HepG2 (cell line): ENCODE data around the gene EVPLL. TPM values are rescaled to one million over a fixed set of nuclear protein-coding genes. Genes with fewer than 3 reads are reported as not detected.
"Not testable (repeated sequence)": the region's sequence is repeated elsewhere in the genome, so short reads cannot be mapped to it uniquely, and the experiment has no call there.

Source experiments
- ATAC-seq: fragments of 200-7000 bp; cut with Tn5 transposase; 3 replicates; pipeline ENCODE4 v1.9.1; 2020; ENCODE audit warnings: mild to moderate bottlenecking, moderate library complexity
- BruUV-seq: library from RNA; stranded (reverse); fragments of 400-500 nt; replicated peaks from 2 replicates; lab custom pipeline; 2021; lab: Mats Ljungman, UMichigan
- CTCF ChIA-PET: fragments of 300-600 bp; formaldehyde crosslinking; extraction: SDS; loops from one replicate; lab custom pipeline; 2021; ENCODE audit warnings: low total read pairs, inconsistent platforms, low intra/inter-chr PET ratio; lab: Yijun Ruan, JAX
- POLR2A ChIA-PET: fragments of 350-600 bp; sonication (Branson Sonifier 250); formaldehyde crosslinking; loops from one replicate; lab custom pipeline; 2020; ENCODE audit warnings: antibody characterized with exemption, inconsistent platforms; lab: Yijun Ruan, JAX
- DNase-seq: peaks from one replicate; pipeline ENCODE4 v3.0.0-alpha.2; 2015; ENCODE audit warnings: low spot score
- FAIRE-seq: peaks from 3 replicates; lab custom pipeline; 2011; peaks lifted over from hg19 to GRCh38; lab: Jason Lieb, UNC
- H2AFZ ChIP-seq: one replicate; pipeline ENCODE4 v1.6.1; 2011; ENCODE audit warnings: low read length, inconsistent platforms
- H3K27ac ChIP-seq: fragments of 300-600 bp; 3 replicates; pipeline ENCODE4 v1.8.0; 2011; ENCODE audit warnings: mixed run types, mild to moderate bottlenecking, mixed read lengths, low read length, inconsistent platforms; ENCODE audit not compliant: insufficient read depth; ENCODE audit errors: extremely low read length
- H3K27me3 ChIP-seq, 2 experiments: fragments of 200-600 bp in 1 of 2; 2 replicates in 1 of 2; 3 replicates in 1 of 2; pipeline versions ENCODE4 v1.6.0 to v1.8.0; 2011; ENCODE audit warnings: low read length in 2 of 2, mild to moderate bottlenecking in 2 of 2, moderate library complexity in 2 of 2, inconsistent platforms in 1 of 2; ENCODE audit not compliant: insufficient read depth in 2 of 2, control insufficient read depth in 1 of 2
- H3K36me3 ChIP-seq, 2 experiments: fragments of 200-600 bp in 1 of 2; replicated peaks in 1 of 2; 2 replicates in 1 of 2; 3 replicates in 1 of 2; pipeline versions ENCODE4 v1.5.1 to v1.8.0; 2011; ENCODE audit warnings: low read length in 2 of 2, inconsistent platforms in 1 of 2; ENCODE audit not compliant: insufficient read depth in 2 of 2, control insufficient read depth in 1 of 2
- H3K4me1 ChIP-seq: 2 replicates; pipeline ENCODE4 v1.5.1; 2012; ENCODE audit warnings: low read length, inconsistent platforms; ENCODE audit not compliant: insufficient read depth
- H3K4me2 ChIP-seq: 2 replicates; pipeline ENCODE4 v1.6.0; 2011; ENCODE audit warnings: low read depth, low read length, inconsistent platforms
- H3K4me3 ChIP-seq, 3 experiments: fragments of 200-600 bp in 1 of 3; sonication (generic), shearing (Covaris generic) in 1 of 3; replicated peaks in 1 of 3; 2 replicates each; pipeline ENCODE4 v1.5.1; 2011 to 2016; ENCODE audit warnings: low read length in 3 of 3, inconsistent platforms in 2 of 3, low read depth in 2 of 3, mild to moderate bottlenecking in 2 of 3, control low read depth in 1 of 3, mixed read lengths in 1 of 3; ENCODE audit not compliant: insufficient read depth in 1 of 3
- H3K79me2 ChIP-seq: one replicate; pipeline ENCODE4 v1.6.1; 2011; ENCODE audit warnings: low read length, inconsistent platforms; ENCODE audit not compliant: insufficient read depth
- H3K9ac ChIP-seq: 2 replicates; pipeline ENCODE4 v1.6.0; 2011; ENCODE audit warnings: mild to moderate bottlenecking, low read depth, low read length, inconsistent platforms; ENCODE audit not compliant: insufficient read depth
- H3K9me3 ChIP-seq: 2 replicates; pipeline ENCODE4 v1.5.1; 2012; ENCODE audit warnings: mild to moderate bottlenecking, low read length
- H4K20me1 ChIP-seq: 2 replicates; pipeline ENCODE4 v1.6.0; 2011; ENCODE audit warnings: inconsistent platforms, mild to moderate bottlenecking, low read length, moderate library complexity; ENCODE audit not compliant: insufficient read depth
- ZNF546 ChIP-seq: sonication (generic); formaldehyde crosslinking; conservative IDR thresholded peaks from 2 replicates; pipeline ENCODE4 v1.8.1; 2023; ENCODE audit warnings: mild to moderate bottlenecking, missing genetic modification reagents
- ZNF563 ChIP-seq: sonication (generic); formaldehyde crosslinking; IDR thresholded peaks from 2 replicates; pipeline ENCODE4 v1.8.0; 2022; ENCODE audit warnings: mild to moderate bottlenecking, moderate library complexity, missing genetic modification reagents
- ZNF841 ChIP-seq: sonication (generic); formaldehyde crosslinking; IDR thresholded peaks from 2 replicates; pipeline ENCODE4 v1.8.1; 2023; ENCODE audit warnings: missing genetic modification reagents, borderline replicate concordance
- WGBS: methylation state at CpG from one replicate; pipeline ENCODE4 v1.1.6; 2017; ENCODE audit warnings: low lambda C conversion rate; 5-methylcytosine and 5-hydroxymethylcytosine counted together
- in situ Hi-C: cut with HindIII; loops from 2 replicates; pipeline ENCODE4 v1.10.0; 2017; ENCODE audit warnings: low pct_unique_long_range_greater_than_20kb; ENCODE audit not compliant: extremely low pct_ligation_motif_present
- intact Hi-C: fragments of 100-400 bp; cut with micrococcal nuclease; formaldehyde crosslinking; loops from one replicate; pipeline ENCODE4 v1.10.0; 2022; ENCODE audit not compliant: unreplicated experiment
- polyA plus RNA-seq, 8 experiments: library from polyadenylated mRNA; depleted of rRNA in 3 of 8; stranded (reverse) in 7 of 8; unstranded in 1 of 8; fragments of >200 nt; fragmentation: Illumina TruSeq in 4 of 8; extraction: Trizol in 4 of 8; gene quantifications; 2 replicates each; pipeline versions ENCODE4 v1.2.1 to v1.2.3, GENCODE V29; 2011 to 2016; ENCODE audit warnings: low read depth in 4 of 8, missing spikeins in 1 of 8, mixed read lengths in 1 of 8; ENCODE audit not compliant: insufficient read depth in 1 of 8
- total RNA-seq, 5 experiments: library from RNA; depleted of rRNA; stranded (reverse); fragments of >200 nt; fragmentation: Illumina TruSeq; extraction: Trizol; gene quantifications; 2 replicates each; pipeline ENCODE4 v1.2.3, GENCODE V29; 2016; ENCODE audit warnings: low read depth in 1 of 5
- TF ChIP-seq, protein P1 (sequence below): IDR thresholded peaks from 2 replicates; pipeline ENCODE4 v1.6.1; 2016; ENCODE audit warnings: low read depth, missing genetic modification reagents, missing compliant biosample characterization
- TF ChIP-seq, protein P2 (sequence below): sonication (generic); formaldehyde crosslinking; IDR thresholded peaks from 2 replicates; pipeline ENCODE4 v1.9.0; 2022; ENCODE audit warnings: missing genetic modification reagents, mild to moderate bottlenecking, borderline replicate concordance
- TF ChIP-seq, protein P3 (sequence below): sonication (generic); formaldehyde crosslinking; IDR thresholded peaks from 2 replicates; pipeline ENCODE4 v1.8.1; 2022; ENCODE audit warnings: low read depth, mild to moderate bottlenecking, missing genetic modification reagents

Gene EVPLL
- total and polyA plus RNA-seq, 2 of the 13 experiments (the other 11 are each of a cell fraction or from before 2014, with no cell fraction given), result 0.07 TPM; not detected in 1

DNA sequence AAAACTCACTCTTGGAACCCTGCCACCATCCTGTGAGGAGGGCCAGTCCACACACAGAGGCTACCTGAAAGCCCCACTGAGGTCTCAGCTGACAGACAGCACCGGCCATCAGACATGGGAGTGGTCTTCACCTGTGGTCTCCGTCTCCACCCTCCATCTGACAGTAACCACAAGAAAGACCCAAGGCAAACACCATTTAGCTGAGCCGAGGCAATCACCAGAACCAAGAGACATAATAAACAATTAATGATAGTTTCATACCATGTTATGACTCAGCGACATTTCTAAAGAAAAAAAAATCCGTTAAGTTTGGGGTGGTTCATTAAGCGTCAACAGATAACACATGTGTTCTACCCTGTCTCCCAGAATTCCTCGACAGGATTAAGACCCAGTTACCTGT is 6.1 kb upstream of the EVPLL start (continued):
- TF ChIP-seq, protein P1, sequence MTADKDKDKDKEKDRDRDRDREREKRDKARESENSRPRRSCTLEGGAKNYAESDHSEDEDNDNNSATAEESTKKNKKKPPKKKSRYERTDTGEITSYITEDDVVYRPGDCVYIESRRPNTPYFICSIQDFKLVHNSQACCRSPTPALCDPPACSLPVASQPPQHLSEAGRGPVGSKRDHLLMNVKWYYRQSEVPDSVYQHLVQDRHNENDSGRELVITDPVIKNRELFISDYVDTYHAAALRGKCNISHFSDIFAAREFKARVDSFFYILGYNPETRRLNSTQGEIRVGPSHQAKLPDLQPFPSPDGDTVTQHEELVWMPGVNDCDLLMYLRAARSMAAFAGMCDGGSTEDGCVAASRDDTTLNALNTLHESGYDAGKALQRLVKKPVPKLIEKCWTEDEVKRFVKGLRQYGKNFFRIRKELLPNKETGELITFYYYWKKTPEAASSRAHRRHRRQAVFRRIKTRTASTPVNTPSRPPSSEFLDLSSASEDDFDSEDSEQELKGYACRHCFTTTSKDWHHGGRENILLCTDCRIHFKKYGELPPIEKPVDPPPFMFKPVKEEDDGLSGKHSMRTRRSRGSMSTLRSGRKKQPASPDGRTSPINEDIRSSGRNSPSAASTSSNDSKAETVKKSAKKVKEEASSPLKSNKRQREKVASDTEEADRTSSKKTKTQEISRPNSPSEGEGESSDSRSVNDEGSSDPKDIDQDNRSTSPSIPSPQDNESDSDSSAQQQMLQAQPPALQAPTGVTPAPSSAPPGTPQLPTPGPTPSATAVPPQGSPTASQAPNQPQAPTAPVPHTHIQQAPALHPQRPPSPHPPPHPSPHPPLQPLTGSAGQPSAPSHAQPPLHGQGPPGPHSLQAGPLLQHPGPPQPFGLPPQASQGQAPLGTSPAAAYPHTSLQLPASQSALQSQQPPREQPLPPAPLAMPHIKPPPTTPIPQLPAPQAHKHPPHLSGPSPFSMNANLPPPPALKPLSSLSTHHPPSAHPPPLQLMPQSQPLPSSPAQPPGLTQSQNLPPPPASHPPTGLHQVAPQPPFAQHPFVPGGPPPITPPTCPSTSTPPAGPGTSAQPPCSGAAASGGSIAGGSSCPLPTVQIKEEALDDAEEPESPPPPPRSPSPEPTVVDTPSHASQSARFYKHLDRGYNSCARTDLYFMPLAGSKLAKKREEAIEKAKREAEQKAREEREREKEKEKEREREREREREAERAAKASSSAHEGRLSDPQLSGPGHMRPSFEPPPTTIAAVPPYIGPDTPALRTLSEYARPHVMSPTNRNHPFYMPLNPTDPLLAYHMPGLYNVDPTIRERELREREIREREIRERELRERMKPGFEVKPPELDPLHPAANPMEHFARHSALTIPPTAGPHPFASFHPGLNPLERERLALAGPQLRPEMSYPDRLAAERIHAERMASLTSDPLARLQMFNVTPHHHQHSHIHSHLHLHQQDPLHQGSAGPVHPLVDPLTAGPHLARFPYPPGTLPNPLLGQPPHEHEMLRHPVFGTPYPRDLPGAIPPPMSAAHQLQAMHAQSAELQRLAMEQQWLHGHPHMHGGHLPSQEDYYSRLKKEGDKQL, result no peak
- no peak for TF ChIP-seq ZNF563 (CRISPR knock-in tag)
- TF ChIP-seq ZNF841 (CRISPR knock-in tag), result no peak
- TF ChIP-seq, protein P2, sequence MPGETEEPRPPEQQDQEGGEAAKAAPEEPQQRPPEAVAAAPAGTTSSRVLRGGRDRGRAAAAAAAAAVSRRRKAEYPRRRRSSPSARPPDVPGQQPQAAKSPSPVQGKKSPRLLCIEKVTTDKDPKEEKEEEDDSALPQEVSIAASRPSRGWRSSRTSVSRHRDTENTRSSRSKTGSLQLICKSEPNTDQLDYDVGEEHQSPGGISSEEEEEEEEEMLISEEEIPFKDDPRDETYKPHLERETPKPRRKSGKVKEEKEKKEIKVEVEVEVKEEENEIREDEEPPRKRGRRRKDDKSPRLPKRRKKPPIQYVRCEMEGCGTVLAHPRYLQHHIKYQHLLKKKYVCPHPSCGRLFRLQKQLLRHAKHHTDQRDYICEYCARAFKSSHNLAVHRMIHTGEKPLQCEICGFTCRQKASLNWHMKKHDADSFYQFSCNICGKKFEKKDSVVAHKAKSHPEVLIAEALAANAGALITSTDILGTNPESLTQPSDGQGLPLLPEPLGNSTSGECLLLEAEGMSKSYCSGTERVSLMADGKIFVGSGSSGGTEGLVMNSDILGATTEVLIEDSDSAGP (CRISPR knock-in tag), result no peak
- TF ChIP-seq ZNF546 (CRISPR knock-in tag), result no peak
- TF ChIP-seq, protein P3, sequence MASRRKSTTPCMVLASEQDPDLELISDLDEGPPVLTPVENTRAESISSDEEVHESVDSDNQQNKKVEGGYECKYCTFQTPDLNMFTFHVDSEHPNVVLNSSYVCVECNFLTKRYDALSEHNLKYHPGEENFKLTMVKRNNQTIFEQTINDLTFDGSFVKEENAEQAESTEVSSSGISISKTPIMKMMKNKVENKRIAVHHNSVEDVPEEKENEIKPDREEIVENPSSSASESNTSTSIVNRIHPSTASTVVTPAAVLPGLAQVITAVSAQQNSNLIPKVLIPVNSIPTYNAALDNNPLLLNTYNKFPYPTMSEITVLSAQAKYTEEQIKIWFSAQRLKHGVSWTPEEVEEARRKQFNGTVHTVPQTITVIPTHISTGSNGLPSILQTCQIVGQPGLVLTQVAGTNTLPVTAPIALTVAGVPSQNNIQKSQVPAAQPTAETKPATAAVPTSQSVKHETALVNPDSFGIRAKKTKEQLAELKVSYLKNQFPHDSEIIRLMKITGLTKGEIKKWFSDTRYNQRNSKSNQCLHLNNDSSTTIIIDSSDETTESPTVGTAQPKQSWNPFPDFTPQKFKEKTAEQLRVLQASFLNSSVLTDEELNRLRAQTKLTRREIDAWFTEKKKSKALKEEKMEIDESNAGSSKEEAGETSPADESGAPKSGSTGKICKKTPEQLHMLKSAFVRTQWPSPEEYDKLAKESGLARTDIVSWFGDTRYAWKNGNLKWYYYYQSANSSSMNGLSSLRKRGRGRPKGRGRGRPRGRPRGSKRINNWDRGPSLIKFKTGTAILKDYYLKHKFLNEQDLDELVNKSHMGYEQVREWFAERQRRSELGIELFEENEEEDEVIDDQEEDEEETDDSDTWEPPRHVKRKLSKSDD (CRISPR knock-in tag), result no peak

DNA sequence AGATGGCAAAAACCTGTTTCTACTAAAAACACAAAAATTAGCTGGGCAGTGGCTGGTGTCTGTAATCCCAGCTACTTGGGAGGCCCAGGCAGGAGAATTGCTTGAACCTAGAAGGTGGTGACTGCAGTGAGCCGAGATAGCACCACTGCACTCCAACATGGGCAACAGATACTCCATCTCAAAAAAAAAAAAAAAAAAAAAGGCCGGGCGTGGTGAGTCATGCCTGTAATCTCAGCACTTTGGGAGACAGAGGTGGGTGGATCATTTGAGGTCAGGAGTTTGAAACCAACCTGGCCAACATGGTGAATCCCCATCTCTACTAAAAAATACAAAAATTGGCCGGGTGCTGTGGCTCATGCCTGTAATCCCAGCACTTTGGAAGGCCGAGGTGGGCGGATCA is 4.4 kb upstream of the EVPLL start:
- H2AFZ ChIP-seq, BruUV-seq, POLR2A ChIA-PET, DNase-seq, H4K20me1 ChIP-seq, CTCF ChIA-PET, intact Hi-C loops, H3K9ac ChIP-seq, ATAC-seq, H3K79me2 ChIP-seq, H3K4me3 ChIP-seq, H3K4me2 ChIP-seq, H3K27me3 ChIP-seq, H3K36me3 ChIP-seq, H3K27ac ChIP-seq, in situ Hi-C loops, FAIRE-seq, H3K9me3 ChIP-seq: not testable (repeated sequence)
- WGBS, result 58% methylated on average over 6 of the region's 6 CpGs
- H3K4me1 ChIP-seq, result peaks cover 17% of the 10 kb centered on the region
